Ishikawa (cell line): ENCODE results near the gene TLK1.

Experiments
- CREB1 ChIP-seq: IDR thresholded peaks from 2 replicates; pipeline ENCODE4 v1.6.1; 2012; ENCODE audit warnings: low read depth
- EGR1 ChIP-seq: IDR thresholded peaks from 2 replicates; pipeline ENCODE4 v1.6.1; 2012
- EP300 ChIP-seq: IDR thresholded peaks from 2 replicates; pipeline ENCODE4 v1.6.1; 2012; ENCODE audit warnings: borderline replicate concordance
- FOXM1 ChIP-seq: IDR thresholded peaks from 2 replicates; pipeline ENCODE4 v1.6.1; 2012; ENCODE audit warnings: low read depth, borderline replicate concordance
- MAX ChIP-seq: IDR thresholded peaks from 2 replicates; pipeline ENCODE4 v1.6.1; 2012
- NFIC ChIP-seq: IDR thresholded peaks from 2 replicates; pipeline ENCODE4 v1.6.1; 2012
- REST ChIP-seq: IDR thresholded peaks from 2 replicates; pipeline ENCODE4 v1.6.1; 2012; ENCODE audit warnings: low read depth, mild to moderate bottlenecking
- TAF1 ChIP-seq: IDR thresholded peaks from 2 replicates; pipeline ENCODE4 v1.6.1; 2012; ENCODE audit warnings: low read depth, mild to moderate bottlenecking
- TCF12 ChIP-seq: IDR thresholded peaks from 2 replicates; pipeline ENCODE4 v1.6.1; 2012; ENCODE audit warnings: low read depth

DNA sequence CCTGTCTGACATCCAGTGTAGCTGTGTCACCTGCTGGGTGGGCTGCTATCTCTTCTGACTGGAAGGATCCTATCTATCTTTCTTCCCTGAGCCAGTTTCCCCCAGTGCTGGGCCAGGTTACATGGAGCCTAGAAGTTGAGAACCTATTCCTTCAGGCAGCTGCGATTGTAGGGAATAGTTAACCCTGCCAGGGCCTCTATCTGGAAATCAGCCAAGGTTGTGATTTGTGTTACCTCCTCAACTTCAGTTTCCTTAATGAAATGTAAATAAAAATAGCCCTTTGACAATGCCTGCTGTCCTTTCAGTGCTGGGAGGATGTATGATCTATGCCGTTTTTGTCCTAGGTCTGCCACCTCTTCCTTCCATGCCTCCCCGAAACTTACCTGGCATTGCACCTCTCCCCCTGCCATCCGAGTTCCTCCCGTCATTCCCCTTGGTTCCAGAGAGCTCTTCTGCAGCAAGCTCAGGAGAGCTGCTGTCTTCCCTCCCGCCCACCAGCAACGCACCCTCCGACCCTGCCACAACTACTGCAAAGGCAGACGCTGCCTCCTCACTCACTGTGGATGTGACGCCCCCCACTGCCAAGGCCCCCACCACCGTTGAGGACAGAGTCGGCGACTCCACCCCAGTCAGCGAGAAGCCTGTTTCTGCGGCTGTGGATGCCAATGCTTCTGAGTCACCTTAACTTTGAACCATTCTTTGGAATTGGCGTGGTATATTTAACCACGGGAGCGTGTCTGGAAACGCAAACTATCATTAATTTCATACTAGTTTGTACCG is 195.1 kb downstream of the TLK1 start:
- no peak for TF ChIP-seq EGR1
- TF ChIP-seq REST: no peak
- no peak for TF ChIP-seq TCF12
- no peak for TF ChIP-seq NFIC
- TF ChIP-seq FOXM1: no peak
- TF ChIP-seq CREB1: no peak
- TF ChIP-seq EP300: no peak
- TF ChIP-seq TAF1: no peak
- TF ChIP-seq MAX: no peak
